H9 (cell line): ENCODE measurements around the gene MRC2. TPM values are rescaled to one million over a fixed set of nuclear protein-coding genes. Genes with fewer than 3 reads are reported as not detected.

Source experiments
- DNase-seq: peaks from one replicate; pipeline ENCODE4 v3.0.0-alpha.2; 2017
- H2AFZ ChIP-seq: one replicate; pipeline ENCODE4 v1.6.1; 2013; ENCODE audit warnings: mild to moderate bottlenecking, low read length, control low read depth, moderate library complexity
- H2AK5ac ChIP-seq: 2 replicates; pipeline ENCODE4 v1.6.1; 2013; ENCODE audit warnings: low read length, control low read depth, mixed read lengths; ENCODE audit not compliant: insufficient read length
- H2BK120ac ChIP-seq: one replicate; pipeline ENCODE4 v1.6.1; 2013; ENCODE audit warnings: low read depth, mild to moderate bottlenecking, low read length, control low read depth, inconsistent platforms; ENCODE audit not compliant: poor library complexity, severe bottlenecking
- H2BK12ac ChIP-seq: 2 replicates; pipeline ENCODE4 v1.6.1; 2013; ENCODE audit warnings: low read length, control low read depth, mixed read lengths, low read depth; ENCODE audit not compliant: insufficient read length
- H2BK15ac ChIP-seq: 2 replicates; pipeline ENCODE4 v1.6.1; 2013; ENCODE audit warnings: low read depth, low read length, control low read depth
- H2BK20ac ChIP-seq: one replicate; pipeline ENCODE4 v1.6.1; 2013; ENCODE audit warnings: low read depth, mild to moderate bottlenecking, low read length, control low read depth, inconsistent platforms; ENCODE audit not compliant: poor library complexity, severe bottlenecking
- H2BK5ac ChIP-seq: 2 replicates; pipeline ENCODE4 v1.6.1; 2013; ENCODE audit warnings: low read length, control low read depth, mixed read lengths; ENCODE audit not compliant: insufficient read length
- H3K14ac ChIP-seq: 2 replicates; pipeline ENCODE4 v1.6.1; 2013; ENCODE audit warnings: low read length, control low read depth; ENCODE audit not compliant: insufficient read depth
- H3K18ac ChIP-seq: 2 replicates; pipeline ENCODE4 v1.6.1; 2013; ENCODE audit warnings: low read depth, mild to moderate bottlenecking, mixed read lengths, low read length, control low read depth; ENCODE audit not compliant: insufficient read length
- H3K23ac ChIP-seq: 2 replicates; pipeline ENCODE4 v1.6.1; 2013; ENCODE audit warnings: low read length, control low read depth, mixed read lengths, low read depth; ENCODE audit not compliant: insufficient read length
- H3K23me2 ChIP-seq: 2 replicates; pipeline ENCODE4 v1.6.1; 2013; ENCODE audit warnings: low read depth, mild to moderate bottlenecking, mixed read lengths, low read length, control low read depth; ENCODE audit not compliant: insufficient read length, poor library complexity, severe bottlenecking
- H3K27ac ChIP-seq: 2 replicates; pipeline ENCODE4 v1.5.1; 2013; ENCODE audit warnings: low read length, control low read depth, mixed read lengths, low read depth; ENCODE audit not compliant: insufficient read length
- H3K27me3 ChIP-seq: 2 replicates; pipeline ENCODE4 v1.6.1; 2013; ENCODE audit warnings: low read length, control low read depth, inconsistent platforms; ENCODE audit not compliant: insufficient read depth
- H3K4ac ChIP-seq: 2 replicates; pipeline ENCODE4 v1.6.1; 2013; ENCODE audit warnings: low read depth, mild to moderate bottlenecking, control low read depth, inconsistent platforms, low read length, moderate library complexity
- H3K4me1 ChIP-seq: 2 replicates; pipeline ENCODE4 v1.6.1; 2013; ENCODE audit warnings: low read length, control low read depth, inconsistent platforms; ENCODE audit not compliant: insufficient read depth
- H3K4me2 ChIP-seq: 2 replicates; pipeline ENCODE4 v1.6.1; 2013; ENCODE audit warnings: low read length, control low read depth, mixed read lengths; ENCODE audit not compliant: insufficient read length, insufficient read depth
- H3K56ac ChIP-seq: 2 replicates; pipeline ENCODE4 v1.6.1; 2013; ENCODE audit warnings: low read depth, mild to moderate bottlenecking, mixed read lengths, low read length, control low read depth; ENCODE audit not compliant: insufficient read length
- H3K79me1 ChIP-seq: 2 replicates; pipeline ENCODE4 v1.6.1; 2013; ENCODE audit warnings: low read depth, mild to moderate bottlenecking, moderate library complexity, low read length, control low read depth, inconsistent platforms; ENCODE audit not compliant: insufficient read depth, poor library complexity, severe bottlenecking
- H3K79me2 ChIP-seq: 2 replicates; pipeline ENCODE4 v1.6.1; 2013; ENCODE audit warnings: low read length, control low read depth, inconsistent platforms; ENCODE audit not compliant: insufficient read depth
- H3K9ac ChIP-seq: 2 replicates; pipeline ENCODE4 v1.6.1; 2013; ENCODE audit warnings: low read length, control low read depth, mixed read lengths; ENCODE audit not compliant: insufficient read length; ENCODE audit errors: extremely low read depth
- H3K9me3 ChIP-seq: one replicate; pipeline ENCODE4 v1.6.1; 2013; ENCODE audit warnings: low read depth, low read length, inconsistent platforms; ENCODE audit not compliant: control insufficient read depth
- H3T11ph ChIP-seq: one replicate; pipeline ENCODE4 v1.6.1; 2013; ENCODE audit warnings: mild to moderate bottlenecking, low read length, control low read depth, inconsistent platforms
- H4K20me1 ChIP-seq: one replicate; pipeline ENCODE4 v1.6.1; 2013; ENCODE audit not compliant: control insufficient read depth, insufficient read length, insufficient read depth
- H4K5ac ChIP-seq: 2 replicates; pipeline ENCODE4 v1.6.1; 2013; ENCODE audit warnings: low read depth, mild to moderate bottlenecking, mixed read lengths, low read length, control low read depth; ENCODE audit not compliant: insufficient read length
- H4K8ac ChIP-seq: replicated peaks from 2 replicates; pipeline ENCODE4 v1.6.1; 2013; ENCODE audit warnings: low read length, control low read depth, mixed read lengths, low read depth; ENCODE audit not compliant: insufficient read length
- H4K91ac ChIP-seq: 2 replicates; pipeline ENCODE4 v1.6.1; 2013; ENCODE audit warnings: low read depth, mild to moderate bottlenecking, moderate library complexity, mixed read lengths, low read length, control low read depth; ENCODE audit not compliant: insufficient read length
- H3K27ac Mint-ChIP-seq, 3 experiments: 2 replicates in 2 of 3; 3 replicates in 1 of 3; pipeline ENCODE4 v1.8.0; 2020 to 2021; ENCODE audit warnings: mixed read lengths in 3 of 3, mild to moderate bottlenecking in 1 of 3, moderate library complexity in 1 of 3
- H3K27me3 Mint-ChIP-seq: 2 replicates; pipeline ENCODE4 v1.8.0; 2021; ENCODE audit warnings: low read depth, mild to moderate bottlenecking, moderate library complexity, mixed read lengths
- H3K36me3 Mint-ChIP-seq, 3 experiments: 2 replicates in 2 of 3; 3 replicates in 1 of 3; pipeline ENCODE4 v1.8.0; 2020 to 2021; ENCODE audit warnings: low read depth in 3 of 3, mixed read lengths in 3 of 3; ENCODE audit not compliant: insufficient read depth in 1 of 3
- H3K4me1 Mint-ChIP-seq, 2 experiments: 2 replicates each; pipeline ENCODE4 v1.8.0; 2020; ENCODE audit warnings: mixed read lengths in 2 of 2
- H3K4me3 Mint-ChIP-seq, 2 experiments: 2 replicates in 1 of 2; 3 replicates in 1 of 2; pipeline ENCODE4 v1.8.0; 2020 to 2021; ENCODE audit warnings: mild to moderate bottlenecking in 2 of 2, mixed read lengths in 2 of 2, moderate library complexity in 1 of 2
- H3K9me3 Mint-ChIP-seq, 2 experiments: 2 replicates in 1 of 2; 3 replicates in 1 of 2; pipeline ENCODE4 v1.8.0; 2020; ENCODE audit warnings: mild to moderate bottlenecking in 2 of 2, mixed read lengths in 2 of 2, moderate library complexity in 1 of 2
- CTCF ChIP-seq: fragments of 200-600 bp; sonication (generic); conservative IDR thresholded peaks from 3 replicates; pipeline ENCODE4 v1.8.0; 2021; ENCODE audit warnings: antibody characterized with exemption, mild to moderate bottlenecking
- WGBS: extraction: QIAGEN DNeasy Blood & Tissue Kit; methylation state at CpG from one replicate; pipeline ENCODE4 v1.1.7; 2013; ENCODE audit warnings: missing lambda C conversion rate, low lambda C conversion rate, mixed read lengths; ENCODE audit not compliant: insufficient read length; ENCODE audit errors: extremely low coverage; 5-methylcytosine and 5-hydroxymethylcytosine counted together
- total RNA-seq: library from RNA; stranded (reverse); gene quantifications from 2 replicates; pipeline ENCODE4 v1.2.1, GENCODE V29; 2021

MRC2 gene
- total RNA-seq, 1 experiment from 2014 or later, result 18.7 TPM

DNA sequence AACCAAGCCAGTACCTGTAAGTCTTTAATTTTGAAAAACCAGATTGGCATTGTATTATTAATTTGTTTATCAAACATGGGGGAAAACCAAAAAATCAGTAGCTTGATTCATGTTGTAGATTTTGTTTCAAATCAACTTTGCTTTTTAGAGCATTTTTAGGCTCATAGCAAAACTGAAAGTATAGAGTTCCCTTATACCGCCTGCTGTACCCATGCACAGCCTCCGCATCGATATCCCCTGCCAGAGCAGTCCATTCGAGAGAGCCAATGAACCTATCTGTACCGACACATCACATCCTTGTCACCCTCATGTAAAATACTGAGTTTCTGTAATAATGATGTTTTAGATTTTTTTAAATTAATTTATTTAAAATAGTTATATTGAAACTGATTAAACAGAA lies 16.2 kb upstream of the MRC2 start:
- H3K23ac ChIP-seq, result no peak overlapping the region
- no peak overlapping the region for H2BK20ac ChIP-seq
- H3K14ac ChIP-seq, result no peak overlapping the region
- no CpG with 5 or more reads among the region's 5 CpGs for WGBS
- no peak overlapping the region for H2BK15ac ChIP-seq
- H3K9me3 ChIP-seq, result no peaks in the 10 kb centered on the region
- no peak overlapping the region for H2AFZ ChIP-seq
- H3K27me3 ChIP-seq, result no peaks in the 10 kb centered on the region
- H4K20me1 ChIP-seq, result no peaks in the 10 kb centered on the region
- Mint-ChIP-seq H3K27ac (no peak overlapping the region; a peak in 1 of 7 replicates), H3K36me3 (peaks cover 20 to 83% (median 71%) of the 10 kb centered on the region in 3 experiments), H3K4me1 (0 out of 4 replicates have a peak, but pooled peaks cover 0 to 4% of the 10 kb centered on the region in 2 experiments), H3K4me3 (no peak overlapping the region), H3K9me3 (no peaks in the 10 kb centered on the region), H3K27me3 (no peaks in the 10 kb centered on the region)
- H3K4me2 ChIP-seq, result no peak overlapping the region
- H2BK120ac ChIP-seq, result no peak overlapping the region
- H3K4me1 ChIP-seq, result no peaks in the 10 kb centered on the region
- no peak overlapping the region for H3K27ac ChIP-seq
- no peaks in the 10 kb centered on the region for H3K79me2 ChIP-seq
- no peak overlapping the region for H3K18ac ChIP-seq
- H2BK5ac ChIP-seq, result no peak overlapping the region
- no peaks in the 10 kb centered on the region for H3K79me1 ChIP-seq
- no peaks in the 10 kb centered on the region for H3K23me2 ChIP-seq
- no peak overlapping the region for H3K9ac ChIP-seq
- H4K8ac ChIP-seq, result no peak overlapping the region
- no peak for TF ChIP-seq CTCF
- no peak overlapping the region for H4K5ac ChIP-seq
- no peak overlapping the region for H4K91ac ChIP-seq
- H3K56ac ChIP-seq, result no peak overlapping the region
- no peak overlapping the region for H3T11ph ChIP-seq
- no peak overlapping the region for H2BK12ac ChIP-seq
- no peak overlapping the region for H2AK5ac ChIP-seq
- H3K4ac ChIP-seq, result no peak overlapping the region
- DNase-seq, result no peak
